ENCODE measurements around the gene SCTR.
A peak's percentile ranks its signal among the peaks of the same experiment; 100 is the strongest.

SCTR gene

GRCh38 chr2:119522671-119523070, 1.6 kb downstream of the SCTR start:
- no peak for DNase-seq

GRCh38 chr2:119521433-119522050, 2.7 kb downstream of the SCTR start:
- DNase-seq, result no peak

GRCh38 chr2:119520696-119521432, 3.4 kb downstream of the SCTR start:
- DNase-seq, result no peak

- no peak for DNase-seq
Observed at GRCh38 chr2:119519057-119519408, 5.2 kb downstream of the SCTR start.

GRCh38 chr2:119518401-119519056, 5.8 kb downstream of the SCTR start:
- DNase-seq, result no peak

GRCh38 chr2:119517433-119517832, 6.8 kb downstream of the SCTR start:
- peak; percentile 19 for DNase-seq

GRCh38 chr2:119516121-119516520, 8.2 kb downstream of the SCTR start:
- DNase-seq, result no peak

GRCh38 chr2:119513832-119514231, 10.5 kb downstream of the SCTR start:
- DNase-seq, result no peak

GRCh38 chr2:119512946-119513345, 11.3 kb downstream of the SCTR start:
- no peak for DNase-seq

- DNase-seq, result no peak
Observed at GRCh38 chr2:119511989-119512388, 12.3 kb downstream of the SCTR start.

GRCh38 chr2:119508756-119509155, 15.5 kb downstream of the SCTR start:
- no peak for DNase-seq

- no peak for DNase-seq
Observed at GRCh38 chr2:119496682-119497081, 27.6 kb downstream of the SCTR start.

- no peak for DNase-seq
Observed at GRCh38 chr2:119495948-119496347, 28.3 kb downstream of the SCTR start.

- no peak for DNase-seq
Observed at GRCh38 chr2:119494163-119494790, 30.0 kb downstream of the SCTR start.

- no peak for DNase-seq
Observed at GRCh38 chr2:119491776-119492525, 32.3 kb downstream of the SCTR start.

- no peak for DNase-seq
Observed at GRCh38 chr2:119490653-119491195, 33.6 kb downstream of the SCTR start.

GRCh38 chr2:119490106-119490505, 34.2 kb downstream of the SCTR start:
- no peak for DNase-seq

GRCh38 chr2:119489232-119489952, 34.9 kb downstream of the SCTR start:
- no peak for DNase-seq

- no peak for DNase-seq
Observed at GRCh38 chr2:119488245-119489214, 35.8 kb downstream of the SCTR start.

GRCh38 chr2:119487434-119488244, 36.6 kb downstream of the SCTR start:
- DNase-seq, result no peak
